Caco-2 (cell line): ENCODE data around the gene AAMP. TPM values are rescaled to one million over a fixed set of nuclear protein-coding genes. Genes with fewer than 3 reads are reported as not detected.

Experiments
- BruUV-seq: library from RNA; stranded (reverse); fragments of 400-500 nt; replicated peaks from 2 replicates; lab custom pipeline; 2021; lab: Mats Ljungman, UMichigan
- CTCF ChIA-PET: fragments of 300-600 bp; sonication (Branson Sonifier 250); formaldehyde crosslinking; loops from one replicate; lab custom pipeline; 2022; ENCODE audit warnings: antibody characterized with exemption; lab: Charles Lee
- POLR2A ChIA-PET: fragments of 300-600 bp; sonication (Branson Sonifier 250); formaldehyde crosslinking; loops from one replicate; lab custom pipeline; 2022; ENCODE audit warnings: antibody characterized with exemption; lab: Charles Lee
- DNase-seq, 2 experiments: peaks; one replicate each; pipeline versions ENCODE4 v3.0.0 to v3.0.0-alpha.2; 2020 to 2022
- H3K27me3 ChIP-seq: replicated peaks from 2 replicates; pipeline ENCODE4 v1.6.0; 2011; ENCODE audit warnings: low read length; ENCODE audit not compliant: control insufficient read depth, insufficient read depth
- H3K36me3 ChIP-seq: 2 replicates; pipeline ENCODE4 v1.5.1; 2011; ENCODE audit warnings: low read length; ENCODE audit not compliant: control insufficient read depth, insufficient read depth
- H3K4me1 ChIP-seq: fragments of 250-450 bp; sonication (Bioruptor Pico); 2 replicates; pipeline ENCODE4 v1.5.1; 2020; ENCODE audit warnings: mild to moderate bottlenecking
- H3K4me3 ChIP-seq: 2 replicates; pipeline ENCODE4 v1.5.1; 2011; ENCODE audit warnings: low read depth, mild to moderate bottlenecking, control low read depth, low read length
- H3K9me3 ChIP-seq: fragments of 250-450 bp; sonication (Bioruptor Pico); 2 replicates; pipeline ENCODE4 v1.5.1; 2020; ENCODE audit warnings: mild to moderate bottlenecking, moderate library complexity
- H3K27ac Mint-ChIP-seq: one replicate; pipeline ENCODE4 v1.8.0; 2022; ENCODE audit warnings: mixed read lengths; ENCODE audit not compliant: unreplicated experiment
- H3K27me3 Mint-ChIP-seq: one replicate; pipeline ENCODE4 v1.8.0; 2022; ENCODE audit warnings: mixed read lengths; ENCODE audit not compliant: insufficient read depth, unreplicated experiment
- H3K36me3 Mint-ChIP-seq: one replicate; pipeline ENCODE4 v1.8.0; 2022; ENCODE audit warnings: mild to moderate bottlenecking, mixed read lengths; ENCODE audit not compliant: insufficient read depth, unreplicated experiment
- H3K4me1 Mint-ChIP-seq: one replicate; pipeline ENCODE4 v1.8.0; 2022; ENCODE audit warnings: low read depth, mixed read lengths; ENCODE audit not compliant: unreplicated experiment
- H3K4me3 Mint-ChIP-seq: one replicate; pipeline ENCODE4 v1.8.0; 2022; ENCODE audit warnings: mild to moderate bottlenecking, moderate library complexity, mixed read lengths; ENCODE audit not compliant: unreplicated experiment
- H3K9me3 Mint-ChIP-seq: one replicate; pipeline ENCODE4 v1.8.0; 2022; ENCODE audit warnings: mixed read lengths; ENCODE audit not compliant: unreplicated experiment
- CTCF ChIP-seq, 2 experiments: fragments of 200-600 bp in 1 of 2; IDR thresholded peaks; 1 replicate in 1 of 2; 2 replicates in 1 of 2; pipeline versions ENCODE4 v1.5.1 to v1.8.0; 2011 to 2022; ENCODE audit warnings: antibody characterized with exemption in 1 of 2, control low read depth in 1 of 2, inconsistent platforms in 1 of 2, low read depth in 1 of 2, low read length in 1 of 2, mild to moderate bottlenecking in 1 of 2, moderate library complexity in 1 of 2; ENCODE audit not compliant: insufficient read depth in 1 of 2, severe bottlenecking in 1 of 2, unreplicated experiment in 1 of 2
- intact Hi-C: fragments of 100-400 bp; cut with micrococcal nuclease; formaldehyde crosslinking; loops from one replicate; pipeline ENCODE4 v1.10.0; 2022; ENCODE audit not compliant: unreplicated experiment
- total RNA-seq: library from RNA; stranded (reverse); gene quantifications from 2 replicates; pipeline ENCODE4 v1.2.3, GENCODE V29; 2022

The AAMP gene
- total RNA-seq, 1 experiment from 2014 or later: 125 TPM

GRCh38 chr2:218260742-218261422 lies 9.1 kb downstream of the AAMP start, which contains the start of gene GPBAR1:
Gene GPBAR1 (plus strand): TSS chr2:218261015. CDS start chr2:218262725, 1,710 bp downstream.
- Mint-ChIP-seq H3K4me3 (no peak within 1 kb of the TSS), H3K4me1 (peaks cover 5% of the 10 kb centered on the region), H3K36me3 (peaks cover 52% of the 10 kb centered on the region), H3K27me3 (no peaks in the 10 kb centered on the region), H3K27ac (peak within 1 kb of the TSS; percentile 50), H3K9me3 (no peaks in the 10 kb centered on the region)
- BruUV-seq: no TSS peak
- no peak within 1 kb of the TSS for H3K4me3 ChIP-seq
- ChIA-PET CTCF (interaction anchor here (0.7 kb wide), 1 partner anchor 1959 kb away, joined by 4 read pairs; no protein-coding TSS in a partner anchor), POLR2A (interaction anchor here (1.2 kb wide), 1 partner anchor 9 kb away, joined by 5 read pairs; the partner anchor contains the start of genes AAMP and PNKD)
- peaks cover 2% of the 10 kb centered on the region; the same call in 1 of the 2 replicates for H3K36me3 ChIP-seq
- peaks cover 20% of the 10 kb centered on the region for H3K4me1 ChIP-seq
- H3K27me3 ChIP-seq: no peaks in the 10 kb centered on the region
- no peak for TF ChIP-seq CTCF (IDR thresholded peaks at IDR 0.05; ENCODE audit: insufficient read depth in 1 of 2, low read depth in 1 of 2, low read length in 1 of 2, severe bottlenecking in 1 of 2, unreplicated experiment in 1 of 2)
- peak in 1 of 2 experiments; percentile 44 for DNase-seq
- intact Hi-C loops: no loop called here
- H3K9me3 ChIP-seq: no peaks in the 10 kb centered on the region

GRCh38 chr2:218260166-218260565 lies 9.8 kb downstream of the AAMP start:
- CTCF ChIA-PET: interaction anchor here (0.7 kb wide), 2 partner anchors 29 to 1959 kb away, joined by 3 to 4 read pairs; no protein-coding TSS in a partner anchor

More at GRCh38 chr2:218260166-218260565, 9.8 kb downstream of the AAMP start:
- no peaks in the 10 kb centered on the region for H3K27me3 Mint-ChIP-seq
- TF ChIP-seq CTCF (IDR thresholded peaks at IDR 0.05; ENCODE audit: insufficient read depth in 1 of 2, low read depth in 1 of 2, low read length in 1 of 2, severe bottlenecking in 1 of 2, unreplicated experiment in 1 of 2): no peak
- POLR2A ChIA-PET: no interaction called here
- Histone ChIP-seq H3K36me3 (peaks cover 2% of the 10 kb centered on the region; the same call in 1 of the 2 replicates), H3K4me1 (peaks cover 17% of the 10 kb centered on the region), H3K27me3 (no peaks in the 10 kb centered on the region), H3K9me3 (no peaks in the 10 kb centered on the region), H3K4me3 (no peak overlapping the region)
- H3K4me3 Mint-ChIP-seq: no peak overlapping the region
- DNase-seq: no peak
- peaks cover 56% of the 10 kb centered on the region for H3K36me3 Mint-ChIP-seq
- H3K4me1 Mint-ChIP-seq: peaks cover 5% of the 10 kb centered on the region
- H3K9me3 Mint-ChIP-seq: no peaks in the 10 kb centered on the region
- H3K27ac Mint-ChIP-seq: peak overlapping the region; percentile 50
- intact Hi-C loops: no loop called here
- BruUV-seq: no TSS peak
